Stimulated activated CD8-positive, alpha-beta memory T cell treated with anti-CD3 and anti-CD28 coated beads, Interleukin-15, amount 100 ng/mL, for 4 hours (primary cell): ENCODE data around the gene SERPINC1.
"Not testable (repeated sequence)": the region's sequence is repeated elsewhere in the genome, so short reads cannot be mapped to it uniquely, and the experiment has no call there.

Source experiments
- DNase-seq, 2 donors: peaks; one replicate each; pipeline ENCODE4 v3.0.0-alpha.2; 2020; ENCODE audit warnings: low read depth in 2 of 2

Gene SERPINC1

GRCh38 chr1:173889885-173890284, 27.2 kb downstream of the SERPINC1 start:
- DNase-seq = no peak

DNA sequence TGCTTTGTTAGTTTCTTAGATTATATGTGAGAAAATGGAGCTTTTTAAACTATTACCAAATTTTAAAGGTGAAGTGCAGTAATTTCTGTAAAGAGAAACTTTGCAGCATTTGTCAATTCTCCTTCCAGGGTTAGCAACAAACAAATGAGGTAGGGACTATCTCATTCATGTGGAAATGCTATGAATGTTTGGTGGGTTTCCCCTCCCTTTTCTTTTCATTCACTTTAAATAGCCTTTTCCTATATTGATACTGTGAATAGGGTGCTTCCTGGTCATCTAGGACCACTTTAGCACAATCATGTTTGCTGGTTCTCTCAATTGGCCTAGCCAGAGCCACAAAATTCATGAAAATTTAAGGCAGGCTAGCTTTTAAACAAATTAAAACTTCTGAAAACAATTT, 28.4 kb downstream of the SERPINC1 start:
- DNase-seq = no peak

GRCh38 chr1:173887627-173888026, 29.5 kb downstream of the SERPINC1 start:
- DNase-seq = no peak

- DNase-seq = no peak
Measured at GRCh38 chr1:173886746-173887611, 30.1 kb downstream of the SERPINC1 start.

DNA sequence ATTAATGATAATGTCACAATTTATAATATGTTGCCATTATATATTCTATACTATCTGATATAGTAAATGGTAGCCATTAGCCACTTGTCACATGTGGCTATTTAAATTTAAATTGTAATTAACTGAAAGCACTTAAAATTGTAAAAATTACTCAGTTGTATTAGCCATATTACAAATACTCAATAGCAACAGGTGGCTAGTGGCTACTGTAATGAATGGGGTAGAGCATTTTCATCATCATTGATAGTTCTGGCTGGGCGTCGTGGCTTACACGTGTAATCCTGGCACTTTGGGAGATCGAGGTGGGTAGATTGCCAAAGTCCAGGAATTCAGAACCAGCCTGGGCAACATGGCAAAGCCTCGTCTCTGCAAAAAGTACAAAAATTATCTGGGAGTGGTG, 32.4 kb downstream of the SERPINC1 start:
- DNase-seq = no peak

DNA sequence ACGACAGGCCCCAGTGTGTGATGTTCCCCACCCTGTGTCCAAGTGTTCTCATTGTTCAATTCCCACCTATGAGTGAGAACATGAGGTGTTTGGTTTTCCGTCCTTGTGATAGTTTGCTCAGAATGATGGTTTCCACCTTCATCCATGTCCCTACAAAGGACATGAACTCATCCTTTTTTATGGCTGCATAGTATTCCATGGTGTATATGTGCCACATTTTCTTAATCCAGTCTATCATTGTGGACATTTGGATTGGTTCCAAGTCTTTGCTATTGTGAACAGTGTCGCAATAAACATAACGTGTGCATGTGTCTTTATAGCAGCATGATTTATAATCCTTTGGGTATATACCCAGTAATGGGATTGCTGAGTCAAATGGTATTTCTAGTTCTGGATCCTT, 36.0 kb downstream of the SERPINC1 start:
- DNase-seq = not testable (repeated sequence)

GRCh38 chr1:173878251-173878650, 38.9 kb downstream of the SERPINC1 start:
- no peak for DNase-seq

GRCh38 chr1:173876732-173877131, 40.4 kb downstream of the SERPINC1 start:
- no peak for DNase-seq

DNA sequence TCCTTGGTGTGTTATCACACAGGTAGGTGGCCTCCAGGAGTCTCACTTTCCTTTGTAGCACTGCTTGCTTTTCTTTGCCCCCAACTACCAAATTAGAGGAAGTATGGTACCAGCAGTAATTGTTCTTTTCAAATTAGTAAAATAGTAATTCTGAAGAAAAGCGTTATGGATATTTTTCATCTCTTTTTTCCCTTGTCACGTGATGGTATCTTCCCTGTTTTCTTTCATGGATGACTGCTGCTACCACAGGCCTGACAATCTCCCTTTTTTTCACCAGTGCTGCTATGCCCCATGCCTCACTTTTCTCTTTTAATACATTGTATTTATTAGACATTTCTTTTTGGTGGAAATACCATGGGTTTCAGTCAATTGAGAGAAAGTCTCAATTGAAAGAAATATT, 45.6 kb downstream of the SERPINC1 start:
- no peak for DNase-seq

- DNase-seq = no peak
Measured at GRCh38 chr1:173871091-173871490, 46.0 kb downstream of the SERPINC1 start.

- no peak for DNase-seq
Measured at GRCh38 chr1:173870252-173871075, 46.7 kb downstream of the SERPINC1 start.

GRCh38 chr1:173869021-173869359, 48.1 kb downstream of the SERPINC1 start:
- no peak for DNase-seq

GRCh38 chr1:173868266-173869020, 48.7 kb downstream of the SERPINC1 start, which contains the start of gene ZBTB37:
TSS of gene ZBTB37 (plus strand) at chr1:173868380. CDS start at chr1:173870226, 1,846 bp downstream.
- DNase-seq = peak; percentile 82 to 88

DNA sequence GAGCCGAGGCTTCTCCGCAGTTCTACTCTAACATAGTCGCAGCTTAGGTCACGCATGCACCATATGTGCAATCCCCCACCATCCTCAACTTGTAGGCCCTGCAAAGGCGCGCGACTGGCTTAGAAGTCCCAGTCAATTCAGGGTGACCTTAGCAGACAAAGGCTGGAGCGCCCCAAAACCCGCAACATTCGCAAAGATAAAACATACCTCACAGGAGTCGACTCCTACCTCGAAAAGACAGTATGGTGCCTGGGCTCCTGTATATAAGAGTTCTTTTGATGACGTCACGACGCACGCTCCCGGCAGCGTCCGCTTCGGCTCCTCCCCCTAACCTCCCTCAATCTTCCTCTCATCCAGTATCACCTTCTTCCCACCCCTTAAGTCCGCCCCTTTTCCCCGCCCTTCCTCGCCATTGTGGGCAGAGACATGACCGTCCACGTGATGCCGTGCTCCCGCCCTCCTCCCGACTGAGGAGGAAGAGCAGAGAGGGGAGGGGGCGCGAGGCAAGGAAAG, 49.3 kb downstream of the SERPINC1 start, which contains the start of gene GAS5:
TSS of gene GAS5 (minus strand) at position 237 of the 513 bp plus-strand sequence.
- peak; percentile 97 to 100 for DNase-seq

- DNase-seq = no peak
Measured at GRCh38 chr1:173867141-173867752, 49.9 kb downstream of the SERPINC1 start.

GRCh38 chr1:173866413-173867115, 50.6 kb downstream of the SERPINC1 start:
- no peak for DNase-seq

DNA sequence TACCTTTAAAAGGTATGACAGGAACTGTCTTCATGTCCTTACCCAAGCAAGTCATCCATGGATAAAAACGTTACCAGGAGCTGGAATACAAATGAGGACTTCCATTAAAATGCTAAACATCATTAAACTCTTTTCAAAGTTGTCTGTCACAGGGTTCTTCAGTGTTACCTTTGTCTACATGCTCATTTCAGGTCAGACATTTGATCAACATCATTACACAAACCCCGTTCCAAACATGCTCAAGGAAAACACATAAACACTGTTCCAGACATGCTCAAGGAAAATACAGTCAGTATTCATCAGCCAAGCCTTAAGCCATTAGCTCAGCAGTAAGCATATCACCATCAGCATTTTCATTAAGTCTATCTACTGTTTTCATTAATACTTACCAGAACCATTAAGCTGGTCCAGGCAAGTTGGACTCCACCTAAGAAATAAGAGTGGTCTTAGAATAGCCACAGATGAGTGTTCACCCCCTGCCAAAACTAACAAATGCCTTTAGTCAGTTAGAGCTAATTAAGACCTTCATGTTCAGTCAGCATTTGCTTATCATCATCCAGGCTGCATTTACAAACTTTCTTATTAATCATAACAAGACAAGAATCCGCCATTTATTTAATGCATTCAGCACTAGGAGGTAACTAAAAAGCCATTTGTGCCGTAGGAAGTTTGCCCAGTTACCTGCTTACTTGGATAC, 51.5 kb downstream of the SERPINC1 start:
- no peak for DNase-seq

DNA sequence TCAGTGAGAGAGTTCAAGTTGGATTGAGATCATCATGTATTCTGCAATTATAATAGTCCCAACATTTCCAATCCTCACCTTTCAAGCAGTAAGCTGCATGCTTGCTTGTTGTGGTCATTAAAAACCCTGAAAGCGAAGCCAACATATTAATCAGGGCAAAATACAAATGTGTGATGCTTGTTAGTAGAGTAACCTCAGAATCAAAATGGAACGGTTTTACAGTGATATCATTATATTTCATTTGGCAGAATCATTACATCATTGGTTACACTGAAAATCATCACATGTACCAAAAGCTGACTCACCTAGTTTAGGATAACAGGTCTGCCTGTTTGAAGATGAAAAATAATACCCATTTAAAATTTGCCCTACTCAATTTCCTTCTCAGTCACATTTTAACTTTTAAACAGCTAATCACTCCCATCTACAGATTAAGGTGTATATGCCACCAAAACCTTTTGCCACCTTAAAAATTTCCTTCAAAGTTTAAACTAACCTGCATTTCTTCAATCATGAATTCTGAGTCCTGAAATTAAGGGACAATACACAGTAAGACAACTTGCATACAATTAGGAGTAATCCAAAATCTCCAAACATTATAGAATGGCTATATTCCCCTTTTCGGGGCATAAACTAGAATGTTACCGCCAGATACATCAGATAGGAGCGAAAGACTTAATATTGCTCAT, 52.8 kb downstream of the SERPINC1 start:
- DNase-seq = no peak
